ENCODE data around the gene RALA.

The RALA gene

GRCh38 chr7:39614299-39614698 is 9.1 kb upstream of the RALA start:
- no peak for DNase-seq

- DNase-seq: no peak
Observed at GRCh38 chr7:39615350-39615975, 7.9 kb upstream of the RALA start.

GRCh38 chr7:39616138-39616537 is 7.2 kb upstream of the RALA start:
- DNase-seq: no peak

GRCh38 chr7:39617005-39617404 is 6.4 kb upstream of the RALA start:
- no peak for DNase-seq

- no peak for DNase-seq
Observed at GRCh38 chr7:39618868-39619267, 4.5 kb upstream of the RALA start.

GRCh38 chr7:39620486-39620885 is 2.9 kb upstream of the RALA start:
- no peak for DNase-seq

GRCh38 chr7:39621261-39621660 is 2.1 kb upstream of the RALA start:
- no peak for DNase-seq

- DNase-seq: peak; percentile 23
Observed at GRCh38 chr7:39621784-39622411, 1.5 kb upstream of the RALA start.

GRCh38 chr7:39622609-39623008 is 763 bp upstream of the RALA start:
- no peak for DNase-seq

- peak; percentile 29 for DNase-seq
Observed at GRCh38 chr7:39623732-39624441, 515 bp downstream of the RALA start.

- peak; percentile 43 for DNase-seq
Observed at GRCh38 chr7:39624442-39624807, 1.1 kb downstream of the RALA start.

- no peak for DNase-seq
Observed at GRCh38 chr7:39624935-39625694, 1.7 kb downstream of the RALA start.

- no peak for DNase-seq
Observed at GRCh38 chr7:39631736-39632308, 8.4 kb downstream of the RALA start.

GRCh38 chr7:39633563-39634477 is 10.4 kb downstream of the RALA start:
- DNase-seq: peak; percentile 64

- no peak for DNase-seq
Observed at GRCh38 chr7:39634478-39634805, 11.1 kb downstream of the RALA start.

GRCh38 chr7:39637400-39637799 is 14.0 kb downstream of the RALA start:
- DNase-seq: no peak

- no peak for DNase-seq
Observed at GRCh38 chr7:39637963-39638485, 14.7 kb downstream of the RALA start.

GRCh38 chr7:39642896-39643295 is 19.5 kb downstream of the RALA start:
- no peak for DNase-seq

- DNase-seq: no peak
Observed at GRCh38 chr7:39644170-39644569, 20.8 kb downstream of the RALA start.

- no peak for DNase-seq
Observed at GRCh38 chr7:39645482-39646407, 22.4 kb downstream of the RALA start.

- no peak for DNase-seq
Observed at GRCh38 chr7:39647816-39648215, 24.4 kb downstream of the RALA start.

Data from CD4-positive, alpha-beta T cell treated with Interleukin-17A for 1 hour (primary cell).